Stimulated activated CD8-positive, alpha-beta memory T cell treated with anti-CD3 and anti-CD28 coated beads, Interleukin-2, amount 100 ng/mL, for 1 hour (primary cell): ENCODE results near the gene SKIDA1.

Experiments
- DNase-seq, 2 donors: peaks; one replicate each; pipeline ENCODE4 v3.0.0-alpha.2; 2020; ENCODE audit warnings: low read depth in 2 of 2

Gene SKIDA1

GRCh38 chr10:21487416-21488180 lies 37.9 kb downstream of the SKIDA1 start:
- DNase-seq = no peak

DNA sequence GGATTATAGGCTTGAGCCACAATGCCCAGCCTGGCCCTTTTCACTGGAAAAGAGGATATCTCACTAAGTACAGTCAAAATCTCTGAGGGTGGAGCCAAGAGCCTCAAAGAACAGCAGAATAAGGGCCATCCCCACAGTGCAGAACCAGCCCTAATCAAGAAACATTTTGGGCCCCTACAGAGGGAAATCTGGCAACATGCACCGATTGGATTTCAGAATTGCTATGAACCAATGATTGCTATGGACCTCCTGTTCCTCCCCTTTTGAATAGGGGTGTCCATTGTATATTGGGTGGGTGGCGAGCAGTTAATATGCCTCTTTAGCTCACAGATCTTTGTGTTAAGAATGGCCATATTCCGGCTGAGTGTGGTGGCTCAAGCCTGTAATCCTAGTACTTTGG lies 42.7 kb downstream of the SKIDA1 start:
- DNase-seq = no peak

DNA sequence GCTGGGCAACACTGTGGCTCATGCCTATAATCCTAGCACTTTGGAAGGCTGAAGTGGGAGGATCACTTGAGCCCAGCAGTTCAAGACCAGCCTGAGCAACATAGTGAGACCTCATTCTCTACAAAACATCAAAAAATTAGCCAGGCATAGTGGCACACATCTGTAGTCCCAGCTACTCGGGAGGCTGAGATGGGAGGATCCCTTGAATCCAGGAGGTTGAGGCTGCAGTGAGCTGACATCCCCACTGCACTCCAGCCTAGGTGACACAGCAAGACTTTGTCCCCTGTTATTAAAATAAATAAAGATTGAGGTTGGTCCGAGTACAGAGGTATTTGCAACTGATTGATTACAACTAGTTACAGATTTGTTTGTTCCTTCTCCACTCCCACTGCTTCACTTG lies 44.1 kb downstream of the SKIDA1 start:
- DNase-seq = no peak

DNA sequence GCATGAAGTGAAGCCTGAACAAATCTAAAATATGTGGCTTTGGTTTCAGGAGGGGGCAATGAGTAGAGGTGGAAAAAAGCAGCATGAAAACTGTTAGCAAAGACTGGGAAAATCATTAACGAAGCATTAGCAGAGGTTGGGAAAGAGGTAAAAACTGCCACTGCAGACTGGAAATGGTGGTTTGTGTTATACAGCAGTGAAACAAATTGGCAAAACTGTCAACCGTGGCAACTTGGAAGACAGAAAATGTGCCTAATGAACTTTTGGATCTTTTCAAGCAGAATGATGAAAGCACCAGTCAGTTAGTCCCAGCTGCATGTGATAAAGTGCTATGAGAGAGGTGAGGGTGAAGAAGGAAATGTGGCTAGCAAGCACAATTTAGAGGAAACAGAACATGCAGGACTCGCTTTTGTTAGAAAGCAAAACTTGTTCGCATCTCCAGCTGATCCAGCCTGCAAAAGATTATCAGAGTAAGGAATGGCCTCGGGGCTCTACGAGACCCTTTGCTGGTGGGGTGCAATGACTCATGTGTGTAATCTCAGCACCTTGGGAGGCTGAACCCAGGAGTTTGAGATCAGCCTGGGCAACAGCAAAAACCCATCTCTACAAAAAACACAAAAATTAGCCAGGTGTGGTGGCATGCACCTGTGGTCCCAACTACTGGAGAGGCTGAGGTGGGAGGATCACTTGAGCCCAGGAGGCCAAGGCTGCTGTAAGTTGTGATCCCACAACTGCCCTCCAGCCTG lies 45.7 kb downstream of the SKIDA1 start:
- no peak for DNase-seq

GRCh38 chr10:21475393-21475792 lies 50.1 kb downstream of the SKIDA1 start:
- no peak for DNase-seq

DNA sequence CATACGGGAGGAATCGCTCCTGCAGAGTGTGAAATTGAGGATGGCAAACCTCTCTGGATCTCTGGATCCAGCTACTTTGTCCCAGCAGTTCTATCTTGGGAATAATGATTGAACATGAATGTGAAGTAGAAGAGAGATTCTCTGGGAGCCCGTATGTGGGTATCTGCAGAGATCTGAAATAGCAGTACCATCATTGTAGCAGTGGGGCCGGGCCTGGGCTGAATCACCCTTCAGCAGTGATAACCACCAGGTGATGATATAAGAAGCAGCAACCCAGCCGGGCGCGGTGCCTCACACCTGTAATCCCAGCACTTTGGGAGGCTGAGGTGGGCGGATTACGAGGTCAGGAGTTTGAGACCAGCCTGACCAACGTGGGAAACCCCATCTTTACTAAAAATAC lies 51.9 kb downstream of the SKIDA1 start:
- no peak for DNase-seq

- no peak for DNase-seq
Measured at GRCh38 chr10:21473135-21473534, 52.3 kb downstream of the SKIDA1 start.

- DNase-seq = no peak
Measured at GRCh38 chr10:21468086-21468485, 57.4 kb downstream of the SKIDA1 start.

GRCh38 chr10:21467633-21468032 lies 57.8 kb downstream of the SKIDA1 start:
- no peak for DNase-seq

DNA sequence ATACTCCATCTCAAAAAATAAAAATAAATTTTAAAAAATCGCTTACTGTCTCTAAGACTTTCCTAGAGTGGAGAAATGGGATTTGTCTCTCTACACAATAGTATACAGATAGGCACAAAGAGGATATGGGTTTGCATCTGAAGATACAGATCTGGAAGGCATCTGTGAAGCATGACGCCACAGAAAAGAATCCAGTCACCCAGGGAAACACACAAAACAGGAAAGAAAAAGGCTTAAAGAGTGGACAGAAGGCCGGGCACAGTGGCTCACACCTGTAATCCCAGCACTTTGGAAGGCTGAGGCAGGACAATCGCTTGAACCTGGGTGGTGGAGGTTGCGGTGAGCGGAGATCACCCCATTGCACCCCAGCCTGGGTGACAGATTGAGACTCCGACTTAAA lies 61.3 kb downstream of the SKIDA1 start:
- no peak for DNase-seq
